Stimulated activated naive CD8-positive, alpha-beta T cell treated with anti-CD3 and anti-CD28 coated beads, Interleukin-15, amount 100 ng/mL, for 72 hours (primary cell): ENCODE measurements around the gene ZNF205.
A peak's percentile ranks its signal among the peaks of the same experiment; 100 is the strongest.
"Not testable (repeated sequence)": the region's sequence is repeated elsewhere in the genome, so short reads cannot be mapped to it uniquely, and the experiment has no call there.

Source experiments
- ATAC-seq: fragments of 150-1000 bp; cut with Tn5 transposase; 2 replicates; pipeline ENCODE4 v1.10.0; 2021; ENCODE audit warnings: mild to moderate bottlenecking, moderate library complexity
- DNase-seq, 2 donors: peaks; one replicate each; pipeline ENCODE4 v3.0.0; 2021 to 2022
- H3K27ac Mint-ChIP-seq, 2 donors: one replicate each; pipeline ENCODE4 v1.8.0; 2022; ENCODE audit warnings: mild to moderate bottlenecking in 2 of 2, mixed read lengths in 2 of 2, moderate library complexity in 2 of 2
- H3K27me3 Mint-ChIP-seq: one replicate; pipeline ENCODE4 v1.8.0; 2022; ENCODE audit warnings: mixed read lengths
- H3K4me1 Mint-ChIP-seq: one replicate; pipeline ENCODE4 v1.8.0; 2022; ENCODE audit warnings: mild to moderate bottlenecking, mixed read lengths
- H3K4me3 Mint-ChIP-seq, 2 donors: one replicate each; pipeline ENCODE4 v1.8.0; 2022; ENCODE audit warnings: mild to moderate bottlenecking in 2 of 2, mixed read lengths in 2 of 2, moderate library complexity in 1 of 2
- H3K9me3 Mint-ChIP-seq, 2 donors: one replicate each; pipeline ENCODE4 v1.8.0; 2022; ENCODE audit warnings: mixed read lengths in 2 of 2

Gene ZNF205

GRCh38 chr16:3131755-3132377 lies 19.5 kb downstream of the ZNF205 start:
- Mint-ChIP-seq H3K4me1 (peaks cover 59% of the 10 kb centered on the region), H3K9me3 (no peaks in the 10 kb centered on the region), H3K27me3 (no peaks in the 10 kb centered on the region), H3K27ac (no peak overlapping the region), H3K4me3 (no peak overlapping the region)
- DNase-seq: peak; percentile 49 to 61
- ATAC-seq: no peak

DNA sequence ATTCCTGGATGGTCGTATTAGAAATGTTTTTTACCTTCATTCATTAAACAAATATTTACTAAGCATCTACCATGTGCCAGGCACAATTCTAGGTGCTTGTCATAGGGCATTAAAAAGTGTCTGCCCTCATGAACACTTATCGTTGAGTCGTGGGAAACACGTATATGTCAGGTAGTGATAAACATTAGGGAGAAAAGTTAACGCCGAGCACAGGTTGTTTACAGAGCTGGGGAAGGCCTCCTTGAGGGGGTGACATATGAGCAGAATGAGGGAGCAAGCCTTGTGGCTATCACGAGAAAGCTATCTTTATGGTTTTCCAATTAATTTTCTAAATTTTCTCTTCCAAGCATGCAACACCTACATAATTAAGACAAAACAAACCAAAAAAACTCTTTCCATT lies 21.5 kb downstream of the ZNF205 start:
- Mint-ChIP-seq H3K4me3 (peak overlapping the region; percentile 96 to 98), H3K27ac (peak overlapping the region; percentile 95 to 96), H3K27me3 (no peaks in the 10 kb centered on the region), H3K4me1 (peaks cover 59% of the 10 kb centered on the region), H3K9me3 (no peaks in the 10 kb centered on the region)
- ATAC-seq (no peak), DNase-seq (no peak)

GRCh38 chr16:3134338-3135125 lies 22.1 kb downstream of the ZNF205 start, which contains the start of gene ZNF213:
ZNF213 (plus strand) TSS chr16:3135029; CDS start chr16:3137281, 2,252 bp downstream.
- peak within 1 kb of the TSS; percentile 95 to 96 for H3K27ac Mint-ChIP-seq
- DNase-seq: peak; percentile 89 to 95
- H3K4me1 Mint-ChIP-seq: peaks cover 57% of the 10 kb centered on the region
- ATAC-seq: peak; percentile 96
- no peaks in the 10 kb centered on the region for H3K9me3 Mint-ChIP-seq
- no peaks in the 10 kb centered on the region for H3K27me3 Mint-ChIP-seq
- peak within 1 kb of the TSS; percentile 96 to 98 for H3K4me3 Mint-ChIP-seq

DNA sequence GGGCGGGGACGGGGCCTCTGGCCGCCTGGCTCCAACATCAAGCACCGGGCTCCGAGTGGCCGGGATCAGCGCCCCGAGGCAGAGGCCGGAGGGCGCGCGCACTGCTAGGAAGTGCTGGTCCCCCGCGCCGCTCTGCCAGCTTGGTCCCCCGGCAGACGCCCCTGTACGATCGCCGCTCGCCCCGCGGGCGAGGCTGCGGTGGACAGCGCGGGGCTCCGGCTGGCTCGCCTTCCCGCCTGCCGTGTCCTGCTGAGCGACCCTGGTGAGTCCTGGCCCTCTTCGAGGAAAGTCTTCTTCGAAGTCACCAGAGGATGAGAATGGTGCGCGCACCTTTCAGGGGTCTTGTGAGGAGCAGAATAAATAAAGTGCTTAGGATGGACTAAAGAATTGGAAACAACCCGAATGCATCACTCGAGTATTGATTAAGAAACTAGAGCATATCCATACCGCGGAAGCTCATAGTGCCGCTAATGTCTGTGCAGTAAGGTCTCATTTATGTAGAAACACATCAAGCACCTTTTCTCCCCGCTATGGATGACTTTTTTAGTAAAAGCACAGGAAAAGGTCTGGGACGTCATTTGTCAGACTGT lies 22.8 kb downstream of the ZNF205 start:
- DNase-seq: no peak
- Mint-ChIP-seq H3K4me3 (peak overlapping the region; percentile 96 to 98), H3K27me3 (no peaks in the 10 kb centered on the region), H3K27ac (peak overlapping the region; percentile 86), H3K4me1 (peaks cover 50% of the 10 kb centered on the region), H3K9me3 (no peaks in the 10 kb centered on the region)
- ATAC-seq: peak; percentile 65

DNA sequence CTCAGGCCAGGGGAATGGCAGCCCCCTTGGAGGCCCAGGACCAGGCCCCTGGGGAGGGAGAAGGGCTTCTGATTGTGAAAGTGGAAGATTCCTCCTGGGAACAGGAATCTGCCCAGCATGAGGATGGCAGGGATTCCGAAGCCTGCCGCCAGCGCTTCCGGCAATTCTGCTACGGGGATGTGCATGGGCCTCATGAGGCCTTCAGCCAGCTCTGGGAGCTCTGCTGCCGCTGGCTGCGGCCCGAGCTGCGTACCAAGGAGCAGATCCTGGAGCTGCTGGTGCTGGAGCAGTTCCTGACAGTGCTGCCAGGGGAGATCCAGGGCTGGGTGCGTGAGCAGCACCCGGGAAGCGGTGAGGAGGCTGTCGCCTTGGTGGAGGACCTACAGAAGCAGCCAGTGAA lies 24.9 kb downstream of the ZNF205 start:
- Mint-ChIP-seq H3K9me3 (no peaks in the 10 kb centered on the region), H3K27me3 (no peaks in the 10 kb centered on the region), H3K27ac (no peak overlapping the region), H3K4me3 (no peak overlapping the region), H3K4me1 (peaks cover 39% of the 10 kb centered on the region)
- DNase-seq (no peak), ATAC-seq (no peak)

DNA sequence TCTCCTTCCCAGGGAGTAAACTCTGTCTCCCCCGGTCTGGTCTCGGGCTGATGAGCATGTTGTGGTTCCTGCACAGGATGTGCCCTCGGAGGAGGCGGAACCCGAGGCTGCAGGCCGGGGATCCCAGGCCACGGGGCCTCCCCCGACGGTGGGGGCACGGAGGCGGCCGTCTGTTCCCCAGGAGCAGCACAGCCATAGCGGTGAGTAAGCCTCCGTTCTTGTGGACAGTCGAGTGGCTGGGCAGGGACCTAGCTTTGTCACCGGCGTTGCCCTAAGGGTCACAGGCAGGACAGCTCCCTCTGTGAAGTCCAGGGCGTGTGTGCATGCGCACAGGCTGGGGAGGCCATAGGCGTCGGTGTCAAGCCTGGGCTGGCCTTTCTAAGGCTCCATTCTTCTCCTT lies 26.0 kb downstream of the ZNF205 start:
- DNase-seq: no peak
- Mint-ChIP-seq H3K27me3 (no peaks in the 10 kb centered on the region), H3K9me3 (no peaks in the 10 kb centered on the region), H3K27ac (no peak overlapping the region), H3K4me1 (peaks cover 30% of the 10 kb centered on the region), H3K4me3 (no peak overlapping the region)
- no peak for ATAC-seq

GRCh38 chr16:3138823-3139426 lies 26.5 kb downstream of the ZNF205 start:
- Mint-ChIP-seq H3K27me3 (no peaks in the 10 kb centered on the region), H3K4me1 (peaks cover 29% of the 10 kb centered on the region), H3K27ac (no peak overlapping the region), H3K4me3 (no peak overlapping the region), H3K9me3 (no peaks in the 10 kb centered on the region)
- ATAC-seq: no peak
- no peak for DNase-seq

GRCh38 chr16:3139561-3139960 lies 27.2 kb downstream of the ZNF205 start:
- not testable (repeated sequence) for H3K9me3 Mint-ChIP-seq, H3K27me3 Mint-ChIP-seq

DNA sequence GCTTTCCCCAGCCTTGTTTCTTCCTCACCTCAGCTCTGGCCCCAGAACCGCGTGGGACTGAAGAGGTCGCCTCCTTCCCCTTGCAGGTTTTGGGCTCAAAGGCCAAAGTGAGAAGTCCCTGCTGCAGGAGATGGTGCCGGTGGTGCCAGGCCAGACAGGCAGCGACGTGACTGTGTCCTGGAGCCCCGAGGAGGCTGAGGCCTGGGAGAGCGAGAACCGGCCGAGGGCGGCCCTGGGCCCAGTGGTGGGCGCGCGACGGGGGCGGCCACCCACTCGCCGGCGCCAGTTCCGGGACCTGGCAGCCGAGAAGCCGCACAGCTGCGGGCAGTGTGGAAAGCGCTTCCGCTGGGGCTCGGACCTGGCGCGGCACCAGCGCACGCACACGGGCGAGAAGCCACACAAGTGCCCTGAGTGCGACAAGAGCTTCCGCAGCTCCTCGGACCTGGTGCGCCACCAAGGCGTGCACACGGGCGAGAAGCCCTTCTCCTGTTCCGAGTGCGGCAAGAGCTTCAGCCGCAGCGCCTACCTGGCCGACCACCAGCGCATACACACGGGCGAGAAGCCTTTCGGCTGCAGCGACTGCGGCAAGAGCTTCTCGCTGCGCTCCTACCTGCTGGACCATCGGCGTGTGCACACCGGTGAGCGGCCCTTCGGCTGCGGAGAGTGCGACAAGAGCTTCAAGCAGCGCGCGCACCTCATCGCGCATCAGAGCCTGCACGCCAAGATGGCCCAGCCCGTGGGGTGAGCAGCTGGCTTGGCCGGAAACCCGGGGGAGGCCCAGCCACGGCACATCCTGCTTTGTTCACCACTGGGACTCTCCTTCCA lies 28.4 kb downstream of the ZNF205 start:
- DNase-seq (no peak), ATAC-seq (no peak)
- no peak overlapping the region for H3K4me3 Mint-ChIP-seq
- H3K9me3 Mint-ChIP-seq: no peaks in the 10 kb centered on the region
- H3K27ac Mint-ChIP-seq: no peak overlapping the region
- no peaks in the 10 kb centered on the region for H3K27me3 Mint-ChIP-seq
- peaks cover 26% of the 10 kb centered on the region for H3K4me1 Mint-ChIP-seq

More at GRCh38 chr16:3139561-3139960, 27.2 kb downstream of the ZNF205 start:
- H3K27ac Mint-ChIP-seq, ATAC-seq, H3K4me3 Mint-ChIP-seq, DNase-seq: not testable (repeated sequence)
- peaks cover 29% of the 10 kb centered on the region for H3K4me1 Mint-ChIP-seq

DNA sequence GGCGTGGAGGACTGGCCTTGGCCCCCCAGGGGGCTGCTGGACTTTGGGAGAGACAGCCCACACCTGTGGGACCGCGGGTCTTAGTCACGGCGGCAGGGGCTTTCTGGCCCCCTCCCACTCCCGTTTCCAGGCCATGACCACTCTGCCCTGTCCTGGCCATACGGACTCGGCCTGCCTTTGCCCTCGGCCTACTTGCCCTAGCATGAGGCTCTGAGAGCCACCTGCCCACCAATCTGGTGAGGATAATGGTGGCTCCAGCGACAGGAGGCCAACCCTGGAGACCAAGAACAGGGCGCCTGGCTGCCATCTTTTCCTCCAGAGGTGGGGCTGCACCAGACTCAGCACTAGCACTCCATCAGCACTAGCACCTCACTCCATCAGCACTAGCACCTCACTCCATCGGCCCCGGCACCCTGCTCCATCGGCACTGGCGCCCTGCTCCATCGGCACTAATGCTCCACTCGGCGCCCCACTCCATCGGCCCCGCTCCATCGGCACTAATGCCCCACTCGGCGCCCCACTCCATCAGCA lies 29.5 kb downstream of the ZNF205 start:
- Mint-ChIP-seq H3K27ac (no peak overlapping the region), H3K9me3 (no peaks in the 10 kb centered on the region), H3K4me3 (no peak overlapping the region), H3K4me1 (peaks cover 19% of the 10 kb centered on the region), H3K27me3 (no peaks in the 10 kb centered on the region)
- ATAC-seq (no peak), DNase-seq (no peak)

DNA sequence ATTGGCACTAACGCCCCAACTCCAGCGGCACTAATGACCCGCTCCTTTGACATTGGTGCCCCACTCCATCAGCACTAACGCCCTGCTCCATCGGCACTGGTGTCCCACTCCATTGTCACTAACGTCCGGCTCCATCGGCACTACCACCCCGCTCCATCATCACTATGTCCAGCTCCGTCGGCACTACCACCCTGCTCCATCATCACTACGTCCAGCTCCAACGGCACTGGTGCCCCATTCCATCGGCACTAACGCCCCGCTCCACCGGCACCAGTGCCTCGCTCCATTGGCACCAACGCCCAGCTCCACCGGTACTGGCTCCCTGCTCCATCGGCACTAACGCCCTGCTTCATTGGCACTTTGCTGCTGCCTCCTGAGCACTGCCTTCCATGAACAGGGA lies 29.9 kb downstream of the ZNF205 start:
- ATAC-seq (no peak), DNase-seq (no peak)
- H3K4me1 Mint-ChIP-seq: peaks cover 14% of the 10 kb centered on the region
- no peak overlapping the region for H3K4me3 Mint-ChIP-seq
- H3K9me3 Mint-ChIP-seq: no peaks in the 10 kb centered on the region
- H3K27me3 Mint-ChIP-seq: no peaks in the 10 kb centered on the region
- H3K27ac Mint-ChIP-seq: no peak overlapping the region

DNA sequence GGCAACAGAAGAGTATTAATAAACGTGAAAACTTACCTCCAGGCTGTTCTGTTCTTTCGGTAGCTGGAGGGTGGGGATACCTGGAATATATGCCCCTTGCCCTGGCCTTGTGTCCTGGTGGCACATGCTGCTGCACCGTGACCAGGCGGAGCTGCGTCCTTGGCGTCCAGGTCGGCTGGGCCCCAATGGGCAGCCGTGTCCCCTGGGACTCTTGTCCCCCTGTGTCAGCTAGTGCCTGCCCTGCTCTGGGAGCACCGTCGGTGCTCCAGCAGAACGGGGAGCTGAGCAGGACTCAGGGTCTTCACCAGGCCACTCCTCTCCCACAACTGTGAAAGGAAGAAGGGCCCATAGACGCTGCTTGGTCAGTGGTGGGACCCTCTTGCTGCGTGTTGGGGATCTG lies 30.4 kb downstream of the ZNF205 start:
- no peak overlapping the region for H3K27ac Mint-ChIP-seq
- H3K4me1 Mint-ChIP-seq: peaks cover 10% of the 10 kb centered on the region
- DNase-seq (no peak), ATAC-seq (no peak)
- H3K9me3 Mint-ChIP-seq: no peaks in the 10 kb centered on the region
- no peak overlapping the region for H3K4me3 Mint-ChIP-seq
- no peaks in the 10 kb centered on the region for H3K27me3 Mint-ChIP-seq

GRCh38 chr16:3143189-3143588 lies 30.8 kb downstream of the ZNF205 start:
- Mint-ChIP-seq H3K9me3 (no peaks in the 10 kb centered on the region), H3K4me1 (peaks cover 6% of the 10 kb centered on the region), H3K4me3 (no peak overlapping the region), H3K27me3 (no peaks in the 10 kb centered on the region), H3K27ac (no peak overlapping the region)
- ATAC-seq (no peak), DNase-seq (no peak)

GRCh38 chr16:3143598-3144320 lies 31.4 kb downstream of the ZNF205 start:
- Mint-ChIP-seq H3K4me1 (peaks cover 7% of the 10 kb centered on the region), H3K27me3 (no peaks in the 10 kb centered on the region), H3K27ac (no peak overlapping the region), H3K4me3 (no peak overlapping the region), H3K9me3 (no peaks in the 10 kb centered on the region)
- ATAC-seq (no peak), DNase-seq (no peak)
